ENCODE data around the gene LDHB. TPM values are rescaled to one million over a fixed set of nuclear protein-coding genes. Genes with fewer than 3 reads are reported as not detected.

LDHB gene
- total RNA-seq, 4 donors from 2014 or later: 482 to 965 (median 598) TPM

- no peak for TF ChIP-seq CTCF (IDR thresholded peaks at IDR 0.05; ENCODE audit: low read depth)
Measured at GRCh38 chr12:21644516-21644915, 13.1 kb downstream of the LDHB start.

GRCh38 chr12:21643758-21644157 lies 13.9 kb downstream of the LDHB start:
- TF ChIP-seq CTCF (IDR thresholded peaks at IDR 0.05; ENCODE audit: low read depth): no peak

GRCh38 chr12:21642707-21643389 lies 14.8 kb downstream of the LDHB start:
- no peak for TF ChIP-seq CTCF (IDR thresholded peaks at IDR 0.05; ENCODE audit: low read depth)

GRCh38 chr12:21638054-21638891 lies 19.4 kb downstream of the LDHB start:
- TF ChIP-seq CTCF (IDR thresholded peaks at IDR 0.05; ENCODE audit: low read depth): no peak

- no peak for TF ChIP-seq CTCF (IDR thresholded peaks at IDR 0.05; ENCODE audit: low read depth)
Measured at GRCh38 chr12:21634245-21634644, 23.4 kb downstream of the LDHB start.

GRCh38 chr12:21631367-21631766 lies 26.3 kb downstream of the LDHB start:
- TF ChIP-seq CTCF (IDR thresholded peaks at IDR 0.05; ENCODE audit: low read depth): no peak

- no peak for TF ChIP-seq CTCF (IDR thresholded peaks at IDR 0.05; ENCODE audit: low read depth)
Measured at GRCh38 chr12:21627924-21628323, 29.7 kb downstream of the LDHB start.

Data from subcutaneous adipose tissue (tissue), 4 donors.